Measurements from ENCODE around the gene TNNT1. TPM values are rescaled to one million over a fixed set of nuclear protein-coding genes. Genes with fewer than 3 reads are reported as not detected.

Gene TNNT1
- polyA plus RNA-seq, 1 of the 3 experiments (the other 2 are of a cell fraction) = 39.5 TPM

DNA sequence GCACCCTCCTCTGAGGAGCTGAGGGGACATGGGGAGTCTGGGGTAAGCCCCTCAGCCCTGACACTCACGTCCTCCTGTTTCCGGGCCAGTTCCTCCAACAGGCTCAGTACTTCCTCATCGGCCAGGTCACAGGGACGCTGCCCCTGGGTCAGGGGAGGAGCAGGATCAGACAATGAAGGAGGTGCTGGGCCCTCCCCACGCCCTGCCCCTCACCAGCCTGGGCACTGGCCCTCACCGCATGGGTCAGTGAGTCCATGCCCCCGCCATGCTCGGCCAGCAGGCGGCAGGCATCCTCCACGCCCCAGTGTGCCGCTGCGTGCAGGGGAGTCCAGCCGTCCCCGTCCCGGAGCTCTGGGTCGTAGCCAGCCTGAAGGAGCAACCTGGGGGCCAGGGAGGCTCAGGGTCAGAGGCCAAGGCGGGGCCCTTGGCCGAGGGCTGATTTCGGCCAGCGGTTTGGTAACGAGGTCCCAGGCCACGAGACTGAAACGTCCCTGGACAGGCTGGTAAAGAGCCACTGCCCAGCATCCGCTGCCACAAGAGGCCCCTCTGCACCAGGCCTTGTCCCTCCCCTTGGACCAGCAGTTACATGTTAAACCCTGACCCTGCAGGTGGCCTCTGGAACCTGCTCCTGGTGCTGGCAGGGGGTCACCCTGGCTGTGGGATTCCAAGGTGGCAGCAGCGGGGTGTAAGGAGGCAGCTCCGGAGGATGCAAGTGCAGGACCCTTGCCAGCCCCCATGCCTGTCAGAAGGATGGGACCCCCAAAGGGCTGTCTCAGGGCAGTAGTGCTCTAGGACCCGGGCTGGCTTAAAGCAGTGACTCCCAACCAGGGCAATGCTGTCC is 50.1 kb downstream of the TNNT1 start:
- H3K4me3 ChIP-seq (ENCODE audit: low read depth in 2 of 2, low read length in 1 of 2) = no peak overlapping the region
- H3K36me3 ChIP-seq (replicated peaks in 1 of 2; ENCODE audit: control insufficient read depth in 1 of 2, insufficient read depth in 2 of 2, low read length in 1 of 2) = peaks cover 18 to 44% of the 10 kb centered on the region in 2 experiments
- no peaks in the 10 kb centered on the region for H3K4me1 ChIP-seq (ENCODE audit: control insufficient read depth in 1 of 2, insufficient read depth in 2 of 2, low read depth in 1 of 2, low read length in 1 of 2)
- H3K27ac ChIP-seq (ENCODE audit: low read depth in 2 of 2, low read length in 1 of 2) = no peak overlapping the region
- no peaks in the 10 kb centered on the region for H3F3A ChIP-seq (replicated peaks; ENCODE audit: insufficient read depth)
- H3K27me3 ChIP-seq (ENCODE audit: insufficient read depth) = no peaks in the 10 kb centered on the region
- 0 out of 2 replicates have a peak, but pooled peaks cover 4% of the 10 kb centered on the region for H4K20me1 ChIP-seq (ENCODE audit: insufficient read depth)
- 100% methylated on average over 4 of the region's 27 CpGs for whole genome bisulfite sequencing (ENCODE audit: low lambda C conversion rate)
- H3K79me2 ChIP-seq (ENCODE audit: insufficient read depth) = peaks cover 14% of the 10 kb centered on the region
- POLR2A ChIA-PET = no interaction called here
- no peak for DNase-seq
- H3K4me2 ChIP-seq = no peak overlapping the region
- no peak overlapping the region for H3K9ac ChIP-seq
- CTCF ChIA-PET = interaction anchor here (1.4 to 2.9 kb wide), 4 partner anchors 10 to 14 kb away, joined by 5 to 14 read pairs (median 6); no protein-coding TSS in a partner anchor
- no peak overlapping the region for H2AFZ ChIP-seq (ENCODE audit: low read depth)
- no peaks in the 10 kb centered on the region for H3K9me3 ChIP-seq
- no peak for TF ChIP-seq MXI1 (IDR thresholded peaks at IDR 0.05; ENCODE audit: low read depth, low read length)
- TF ChIP-seq RXRA (IDR thresholded peaks at IDR 0.05; ENCODE audit: borderline replicate concordance, low read depth) = no peak
- no peak for TF ChIP-seq NFIC (IDR thresholded peaks at IDR 0.05; ENCODE audit: borderline replicate concordance)
- no peak for TF ChIP-seq GABPA (IDR thresholded peaks at IDR 0.05; ENCODE audit: low read depth)
- TF ChIP-seq FOXM1 (IDR thresholded peaks at IDR 0.05; ENCODE audit: low read depth) = no peak
- no peaks in the 10 kb centered on the region for H3K9me2 ChIP-seq

DNA sequence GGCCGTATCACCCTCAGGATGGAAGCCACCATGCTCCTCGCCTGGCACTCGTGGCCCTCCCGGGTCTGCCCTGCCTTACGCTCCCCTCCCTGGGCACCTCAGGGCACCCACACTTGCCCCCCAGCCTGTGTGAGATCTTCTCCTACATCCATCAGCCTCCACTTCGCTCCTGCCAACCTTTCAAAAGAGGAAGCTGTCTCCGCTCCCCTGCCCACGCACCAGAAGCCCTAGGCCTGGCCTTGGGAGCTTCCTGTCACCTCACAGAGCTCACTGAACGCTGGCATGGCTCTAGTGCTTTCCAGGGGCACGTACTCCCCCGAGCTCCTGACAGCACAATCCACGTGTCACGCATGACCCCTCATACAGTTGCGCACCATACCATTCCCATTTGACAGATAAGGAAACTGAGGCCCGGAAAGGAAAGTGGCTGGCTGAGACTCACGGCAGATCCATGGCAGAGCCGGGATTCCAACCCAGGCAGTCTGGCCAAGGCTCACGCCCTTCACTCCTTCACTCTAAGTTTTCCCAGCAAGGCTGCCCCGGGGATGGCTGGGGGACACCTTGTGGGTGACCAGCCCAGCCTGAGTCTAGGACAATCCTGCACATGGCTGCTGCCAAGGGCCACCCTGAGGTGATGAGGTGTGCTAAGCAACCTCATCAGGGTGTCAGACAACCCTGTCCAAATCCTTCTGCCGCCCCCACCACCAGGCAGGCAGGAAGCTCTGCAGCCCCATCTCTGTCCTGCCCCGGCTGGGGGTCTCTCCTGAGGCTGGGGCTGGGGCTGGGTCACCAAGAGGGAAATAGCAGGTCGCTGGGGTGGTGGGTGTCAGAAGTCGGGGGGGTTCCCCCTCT is 50.9 kb downstream of the TNNT1 start:
- Histone ChIP-seq H4K20me1 (ENCODE audit: insufficient read depth) (0 out of 2 replicates have a peak, but pooled peaks cover 4% of the 10 kb centered on the region), H3F3A (replicated peaks; ENCODE audit: insufficient read depth) (no peaks in the 10 kb centered on the region), H3K4me3 (ENCODE audit: low read depth in 2 of 2, low read length in 1 of 2) (no peak overlapping the region), H3K9me3 (no peaks in the 10 kb centered on the region), H2AFZ (ENCODE audit: low read depth) (no peak overlapping the region), H3K36me3 (replicated peaks in 1 of 2; ENCODE audit: control insufficient read depth in 1 of 2, insufficient read depth in 2 of 2, low read length in 1 of 2) (peaks cover 12 to 40% of the 10 kb centered on the region in 2 experiments), H3K79me2 (ENCODE audit: insufficient read depth) (0 out of 2 replicates have a peak, but pooled peaks cover 6% of the 10 kb centered on the region), H3K9me2 (no peaks in the 10 kb centered on the region), H3K27ac (ENCODE audit: low read depth in 2 of 2, low read length in 1 of 2) (no peak overlapping the region), H3K4me1 (ENCODE audit: control insufficient read depth in 1 of 2, insufficient read depth in 2 of 2, low read depth in 1 of 2, low read length in 1 of 2) (no peaks in the 10 kb centered on the region), H3K9ac (no peak overlapping the region), H3K27me3 (ENCODE audit: insufficient read depth) (no peaks in the 10 kb centered on the region), H3K4me2 (no peak overlapping the region)
- CTCF ChIA-PET = interaction anchor here (1.3 to 1.6 kb wide), 3 partner anchors 9 to 13 kb away, joined by 4 to 6 read pairs (median 5); no protein-coding TSS in a partner anchor
- POLR2A ChIA-PET = no interaction called here
- 97% methylated on average over 23 of the region's 23 CpGs for WGBS (ENCODE audit: low lambda C conversion rate)
- no peak for DNase-seq
- TF ChIP-seq, protein P1, sequence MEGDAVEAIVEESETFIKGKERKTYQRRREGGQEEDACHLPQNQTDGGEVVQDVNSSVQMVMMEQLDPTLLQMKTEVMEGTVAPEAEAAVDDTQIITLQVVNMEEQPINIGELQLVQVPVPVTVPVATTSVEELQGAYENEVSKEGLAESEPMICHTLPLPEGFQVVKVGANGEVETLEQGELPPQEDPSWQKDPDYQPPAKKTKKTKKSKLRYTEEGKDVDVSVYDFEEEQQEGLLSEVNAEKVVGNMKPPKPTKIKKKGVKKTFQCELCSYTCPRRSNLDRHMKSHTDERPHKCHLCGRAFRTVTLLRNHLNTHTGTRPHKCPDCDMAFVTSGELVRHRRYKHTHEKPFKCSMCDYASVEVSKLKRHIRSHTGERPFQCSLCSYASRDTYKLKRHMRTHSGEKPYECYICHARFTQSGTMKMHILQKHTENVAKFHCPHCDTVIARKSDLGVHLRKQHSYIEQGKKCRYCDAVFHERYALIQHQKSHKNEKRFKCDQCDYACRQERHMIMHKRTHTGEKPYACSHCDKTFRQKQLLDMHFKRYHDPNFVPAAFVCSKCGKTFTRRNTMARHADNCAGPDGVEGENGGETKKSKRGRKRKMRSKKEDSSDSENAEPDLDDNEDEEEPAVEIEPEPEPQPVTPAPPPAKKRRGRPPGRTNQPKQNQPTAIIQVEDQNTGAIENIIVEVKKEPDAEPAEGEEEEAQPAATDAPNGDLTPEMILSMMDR (IDR thresholded peaks at IDR 0.05) = no peak
- TF ChIP-seq RXRA (IDR thresholded peaks at IDR 0.05; ENCODE audit: borderline replicate concordance, low read depth) (no peak), MEF2A (IDR thresholded peaks at IDR 0.05; ENCODE audit: borderline replicate concordance, low read depth) (no peak), FOSL2 (IDR thresholded peaks at IDR 0.05; ENCODE audit: borderline replicate concordance, low read depth) (no peak), TEAD4 (IDR thresholded peaks at IDR 0.05; ENCODE audit: borderline replicate concordance, insufficient read depth) (no peak), EZH2phosphoT487 (IDR thresholded peaks at IDR 0.05; ENCODE audit: borderline replicate concordance, low read depth) (no peak), RCOR1 (IDR thresholded peaks at IDR 0.05; ENCODE audit: low read length) (no peak), CHD2 (IDR thresholded peaks at IDR 0.05; ENCODE audit: low read length, partially characterized antibody) (no peak), FOXM1 (IDR thresholded peaks at IDR 0.05; ENCODE audit: low read depth) (no peak), POLR2AphosphoS5 (IDR thresholded peaks at IDR 0.05; ENCODE audit: low read depth, low read length) (no peak), NRF1 (IDR thresholded peaks at IDR 0.05; ENCODE audit: low read depth, low read length) (no peak)
- TF ChIP-seq, protein P2, sequence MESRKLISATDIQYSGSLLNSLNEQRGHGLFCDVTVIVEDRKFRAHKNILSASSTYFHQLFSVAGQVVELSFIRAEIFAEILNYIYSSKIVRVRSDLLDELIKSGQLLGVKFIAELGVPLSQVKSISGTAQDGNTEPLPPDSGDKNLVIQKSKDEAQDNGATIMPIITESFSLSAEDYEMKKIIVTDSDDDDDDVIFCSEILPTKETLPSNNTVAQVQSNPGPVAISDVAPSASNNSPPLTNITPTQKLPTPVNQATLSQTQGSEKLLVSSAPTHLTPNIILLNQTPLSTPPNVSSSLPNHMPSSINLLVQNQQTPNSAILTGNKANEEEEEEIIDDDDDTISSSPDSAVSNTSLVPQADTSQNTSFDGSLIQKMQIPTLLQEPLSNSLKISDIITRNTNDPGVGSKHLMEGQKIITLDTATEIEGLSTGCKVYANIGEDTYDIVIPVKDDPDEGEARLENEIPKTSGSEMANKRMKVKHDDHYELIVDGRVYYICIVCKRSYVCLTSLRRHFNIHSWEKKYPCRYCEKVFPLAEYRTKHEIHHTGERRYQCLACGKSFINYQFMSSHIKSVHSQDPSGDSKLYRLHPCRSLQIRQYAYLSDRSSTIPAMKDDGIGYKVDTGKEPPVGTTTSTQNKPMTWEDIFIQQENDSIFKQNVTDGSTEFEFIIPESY (IDR thresholded peaks at IDR 0.05; ENCODE audit: borderline replicate concordance, low read depth) = no peak
- TF ChIP-seq, protein P3, sequence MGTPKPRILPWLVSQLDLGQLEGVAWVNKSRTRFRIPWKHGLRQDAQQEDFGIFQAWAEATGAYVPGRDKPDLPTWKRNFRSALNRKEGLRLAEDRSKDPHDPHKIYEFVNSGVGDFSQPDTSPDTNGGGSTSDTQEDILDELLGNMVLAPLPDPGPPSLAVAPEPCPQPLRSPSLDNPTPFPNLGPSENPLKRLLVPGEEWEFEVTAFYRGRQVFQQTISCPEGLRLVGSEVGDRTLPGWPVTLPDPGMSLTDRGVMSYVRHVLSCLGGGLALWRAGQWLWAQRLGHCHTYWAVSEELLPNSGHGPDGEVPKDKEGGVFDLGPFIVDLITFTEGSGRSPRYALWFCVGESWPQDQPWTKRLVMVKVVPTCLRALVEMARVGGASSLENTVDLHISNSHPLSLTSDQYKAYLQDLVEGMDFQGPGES (IDR thresholded peaks at IDR 0.05; ENCODE audit: low read depth, low read length) = no peak
- TF ChIP-seq, protein P4, sequence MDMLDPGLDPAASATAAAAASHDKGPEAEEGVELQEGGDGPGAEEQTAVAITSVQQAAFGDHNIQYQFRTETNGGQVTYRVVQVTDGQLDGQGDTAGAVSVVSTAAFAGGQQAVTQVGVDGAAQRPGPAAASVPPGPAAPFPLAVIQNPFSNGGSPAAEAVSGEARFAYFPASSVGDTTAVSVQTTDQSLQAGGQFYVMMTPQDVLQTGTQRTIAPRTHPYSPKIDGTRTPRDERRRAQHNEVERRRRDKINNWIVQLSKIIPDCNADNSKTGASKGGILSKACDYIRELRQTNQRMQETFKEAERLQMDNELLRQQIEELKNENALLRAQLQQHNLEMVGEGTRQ (IDR thresholded peaks at IDR 0.05; ENCODE audit: borderline replicate concordance, low read depth, low read length) = no peak
